Measurements from ENCODE around the gene USP24. TPM values are rescaled to one million over a fixed set of nuclear protein-coding genes. Genes with fewer than 3 reads are reported as not detected.

Gene USP24
- total RNA-seq, 1 experiment from 2014 or later: 35.3 TPM

GRCh38 chr1:55164906-55165305, 50.3 kb downstream of the USP24 start:
- Histone ChIP-seq H3K14ac (ENCODE audit: insufficient read depth, low read length) (no peak overlapping the region), H2BK20ac (ENCODE audit: low read depth, low read length, poor library complexity, severe bottlenecking) (no peak overlapping the region), H3K79me2 (ENCODE audit: insufficient read depth, low read length) (no peaks in the 10 kb centered on the region), H2BK15ac (ENCODE audit: low read depth, low read length) (no peak overlapping the region), H4K20me1 (ENCODE audit: control insufficient read depth, insufficient read depth, insufficient read length) (no peaks in the 10 kb centered on the region), H3K4me2 (ENCODE audit: insufficient read depth, insufficient read length, low read length) (no peak overlapping the region), H3K9ac (ENCODE audit: extremely low read depth, insufficient read length, low read length) (no peak overlapping the region), H3K18ac (ENCODE audit: insufficient read length, low read depth, low read length) (no peak overlapping the region), H4K8ac (replicated peaks; ENCODE audit: insufficient read length, low read depth, low read length) (no peak overlapping the region), H2BK12ac (ENCODE audit: insufficient read length, low read depth, low read length) (no peak overlapping the region), H4K5ac (ENCODE audit: insufficient read length, low read depth, low read length) (no peak overlapping the region), H2AFZ (ENCODE audit: low read length) (no peak overlapping the region), H3K27ac (ENCODE audit: insufficient read length, low read depth, low read length) (no peak overlapping the region), H3K9me3 (ENCODE audit: control insufficient read depth, low read depth, low read length) (no peaks in the 10 kb centered on the region), H3K27me3 (ENCODE audit: insufficient read depth, low read length) (no peaks in the 10 kb centered on the region), H2BK5ac (ENCODE audit: insufficient read length, low read length) (no peak overlapping the region), H3K56ac (ENCODE audit: insufficient read length, low read depth, low read length) (no peak overlapping the region), H4K91ac (ENCODE audit: insufficient read length, low read depth, low read length) (no peak overlapping the region), H2AK5ac (ENCODE audit: insufficient read length, low read length) (no peak overlapping the region), H3K4me1 (ENCODE audit: insufficient read depth, low read length) (peaks cover 4% of the 10 kb centered on the region; the same call in 1 of the 2 replicates), H3K4ac (ENCODE audit: low read depth, low read length) (no peak overlapping the region), H3T11ph (ENCODE audit: low read length) (no peak overlapping the region), H3K79me1 (ENCODE audit: insufficient read depth, low read depth, low read length, poor library complexity, severe bottlenecking) (no peaks in the 10 kb centered on the region), H2BK120ac (ENCODE audit: low read depth, low read length, poor library complexity, severe bottlenecking) (no peak overlapping the region), H3K23ac (ENCODE audit: insufficient read length, low read depth, low read length) (no peak overlapping the region), H3K23me2 (ENCODE audit: insufficient read length, low read depth, low read length, poor library complexity, severe bottlenecking) (no peaks in the 10 kb centered on the region)
- WGBS (ENCODE audit: extremely low coverage, insufficient read length, low lambda C conversion rate): no CpG with 5 or more reads among the region's 2 CpGs
- TF ChIP-seq CTCF (conservative IDR thresholded peaks at IDR 0.05): no peak
- peaks cover 10 to 35% (median 21%) of the 10 kb centered on the region in 3 experiments; a peak in 6 of 7 replicates for H3K36me3 Mint-ChIP-seq (ENCODE audit: insufficient read depth in 1 of 3, low read depth in 3 of 3)
- peaks cover 21 to 26% of the 10 kb centered on the region in 2 experiments for H3K4me1 Mint-ChIP-seq
- no peak overlapping the region for H3K4me3 Mint-ChIP-seq
- H3K9me3 Mint-ChIP-seq: no peaks in the 10 kb centered on the region
- H3K27ac Mint-ChIP-seq: no peak overlapping the region
- H3K27me3 Mint-ChIP-seq (ENCODE audit: low read depth): no peaks in the 10 kb centered on the region
- no peak for DNase-seq

All from H9 (cell line).